HEK293 (cell line): ENCODE results near the gene IPO13.

Experiments
- CTCF ChIA-PET: fragments of 350-600 bp; formaldehyde crosslinking; extraction: SDS; loops from one replicate; lab custom pipeline; 2021; ENCODE audit warnings: antibody characterized with exemption; lab: Yijun Ruan, JAX
- POLR2A ChIA-PET: fragments of 300-600 bp; formaldehyde crosslinking; extraction: SDS; loops from one replicate; lab custom pipeline; 2020; ENCODE audit warnings: antibody characterized with exemption, inconsistent platforms; lab: Yijun Ruan, JAX
- H3K27ac ChIP-seq: fragments of 200-500 bp; sonication (Bioruptor generic); 2 replicates; pipeline ENCODE4 v1.5.1; 2014; ENCODE audit warnings: low read depth, low read length, control low read depth, inconsistent platforms; ENCODE audit errors: extremely low read depth
- H3K36me3 ChIP-seq, 2 experiments: fragments of 200-500 bp in 1 of 2; sonication (Bioruptor generic) in 1 of 2; 1 replicate in 1 of 2; 2 replicates in 1 of 2; pipeline ENCODE4 v1.5.1; 2014 to 2017; ENCODE audit warnings: inconsistent platforms in 2 of 2, low read length in 2 of 2; ENCODE audit not compliant: control insufficient read depth in 2 of 2, insufficient read depth in 1 of 2
- H3K4me1 ChIP-seq: fragments of 200-500 bp; sonication (Bioruptor generic); 2 replicates; pipeline ENCODE4 v1.5.1; 2014; ENCODE audit warnings: mild to moderate bottlenecking, low read length, inconsistent platforms; ENCODE audit not compliant: control insufficient read depth, insufficient read depth
- H3K4me3 ChIP-seq: 2 replicates; pipeline ENCODE4 v1.5.1; 2011; ENCODE audit warnings: low read depth, mild to moderate bottlenecking, control low read depth, low read length, moderate library complexity
- H3K9me3 ChIP-seq: fragments of 200-500 bp; sonication (Bioruptor generic); 2 replicates; pipeline ENCODE4 v1.5.1; 2014; ENCODE audit warnings: low read depth, low read length, inconsistent platforms; ENCODE audit not compliant: control insufficient read depth, insufficient read depth
- ATF2 ChIP-seq: fragments of 450-650 bp; formaldehyde crosslinking; IDR thresholded peaks from 2 replicates; pipeline ENCODE4 v1.5.1; 2016; ENCODE audit warnings: missing biosample characterization, missing genetic modification characterization, low read depth
- HOXA7 ChIP-seq: sonication (generic); formaldehyde crosslinking; IDR thresholded peaks from 2 replicates; pipeline ENCODE4 v1.8.1; 2022; ENCODE audit warnings: missing genetic modification reagents, borderline replicate concordance
- HOXD13 ChIP-seq: sonication (generic); formaldehyde crosslinking; IDR thresholded peaks from 2 replicates; pipeline ENCODE4 v1.8.0; 2022; ENCODE audit warnings: missing genetic modification reagents, borderline replicate concordance
- KLF17 ChIP-seq: fragments of 450-650 bp; formaldehyde crosslinking; IDR thresholded peaks from 2 replicates; pipeline ENCODE4 v1.5.1; 2016; ENCODE audit warnings: missing biosample characterization, missing genetic modification characterization
- OSR2 ChIP-seq: fragments of 450-650 bp; formaldehyde crosslinking; IDR thresholded peaks from 2 replicates; pipeline ENCODE4 v1.5.1; 2016; ENCODE audit warnings: missing biosample characterization, missing genetic modification characterization
- WT1 ChIP-seq: fragments of 450-650 bp; formaldehyde crosslinking; IDR thresholded peaks from 2 replicates; pipeline ENCODE4 v1.5.1; 2016; ENCODE audit warnings: missing biosample characterization, missing genetic modification characterization
- ZBTB11 ChIP-seq: fragments of 450-650 bp; formaldehyde crosslinking; conservative IDR thresholded peaks from 2 replicates; pipeline ENCODE4 v1.5.1; 2016; ENCODE audit warnings: low read depth, missing biosample characterization, missing genetic modification characterization
- ZBTB48 ChIP-seq: fragments of 450-650 bp; formaldehyde crosslinking; IDR thresholded peaks from 2 replicates; pipeline ENCODE4 v1.5.1; 2016; ENCODE audit warnings: missing biosample characterization, missing genetic modification characterization
- ZBTB49 ChIP-seq: fragments of 450-650 bp; formaldehyde crosslinking; IDR thresholded peaks from 2 replicates; pipeline ENCODE4 v1.5.1; 2016; ENCODE audit warnings: missing biosample characterization, missing genetic modification characterization, low read depth
- ZEB2 ChIP-seq: fragments of 450-650 bp; formaldehyde crosslinking; IDR thresholded peaks from 2 replicates; pipeline ENCODE4 v1.5.1; 2016; ENCODE audit warnings: missing biosample characterization, missing genetic modification characterization
- ZNF10 ChIP-seq: fragments of 450-650 bp; formaldehyde crosslinking; IDR thresholded peaks from 2 replicates; pipeline ENCODE4 v1.5.1; 2017; ENCODE audit warnings: missing biosample characterization, missing genetic modification characterization
- ZNF202 ChIP-seq: fragments of 450-650 bp; formaldehyde crosslinking; IDR thresholded peaks from 2 replicates; pipeline ENCODE4 v1.5.1; 2016; ENCODE audit warnings: missing biosample characterization, missing genetic modification characterization, borderline replicate concordance
- ZNF274 ChIP-seq, 2 experiments: fragments of 200-500 bp in 1 of 2; fragments of 450-650 bp in 1 of 2; sonication (Bioruptor generic) in 1 of 2; formaldehyde crosslinking in 1 of 2; IDR thresholded peaks; 2 replicates each; pipeline versions ENCODE4 v1.5.1 to v1.6.1; 2014 to 2016; ENCODE audit warnings: borderline replicate concordance in 1 of 2, inconsistent platforms in 1 of 2, low read length in 1 of 2, missing biosample characterization in 1 of 2, missing genetic modification characterization in 1 of 2
- ZNF280C ChIP-seq: fragments of 450-650 bp; formaldehyde crosslinking; IDR thresholded peaks from 2 replicates; pipeline ENCODE4 v1.5.1; 2016; ENCODE audit warnings: missing biosample characterization, missing genetic modification characterization
- ZNF350 ChIP-seq: fragments of 450-650 bp; formaldehyde crosslinking; IDR thresholded peaks from 2 replicates; pipeline ENCODE4 v1.5.0; 2017; ENCODE audit warnings: missing biosample characterization, mild to moderate bottlenecking, missing genetic modification characterization
- ZNF501 ChIP-seq: fragments of 450-650 bp; formaldehyde crosslinking; IDR thresholded peaks from 2 replicates; pipeline ENCODE4 v1.5.1; 2016; ENCODE audit warnings: missing biosample characterization, missing genetic modification characterization
- ZNF549 ChIP-seq: fragments of 450-650 bp; IDR thresholded peaks from 2 replicates; pipeline ENCODE4 v1.5.1; 2018; ENCODE audit warnings: missing biosample characterization, missing genetic modification characterization, mild to moderate bottlenecking, inconsistent platforms, moderate library complexity
- ZNF580 ChIP-seq: fragments of 450-650 bp; formaldehyde crosslinking; IDR thresholded peaks from 2 replicates; pipeline ENCODE4 v1.5.1; 2016; ENCODE audit warnings: missing biosample characterization, missing genetic modification characterization
- ZNF585B ChIP-seq: fragments of 450-650 bp; formaldehyde crosslinking; IDR thresholded peaks from 2 replicates; pipeline ENCODE4 v1.5.1; 2016; ENCODE audit warnings: missing biosample characterization, missing genetic modification characterization
- ZNF658 ChIP-seq: fragments of 450-650 bp; formaldehyde crosslinking; IDR thresholded peaks from 2 replicates; pipeline ENCODE4; 2016; ENCODE audit warnings: missing biosample characterization, missing genetic modification characterization
- ZSCAN18 ChIP-seq: fragments of 450-650 bp; formaldehyde crosslinking; IDR thresholded peaks from 2 replicates; pipeline ENCODE4 v1.5.1; 2016; ENCODE audit warnings: missing biosample characterization, missing genetic modification characterization
- ZSCAN23 ChIP-seq: fragments of 450-650 bp; formaldehyde crosslinking; IDR thresholded peaks from 2 replicates; pipeline ENCODE4 v1.5.1; 2016; ENCODE audit warnings: missing biosample characterization, missing genetic modification characterization
- ZXDB ChIP-seq: fragments of 450-650 bp; formaldehyde crosslinking; IDR thresholded peaks from 2 replicates; pipeline ENCODE4 v1.5.1; 2016; ENCODE audit warnings: missing biosample characterization, missing genetic modification characterization

The IPO13 gene

GRCh38 chr1:43946236-43947060 is at the start of gene IPO13:
Gene IPO13, plus strand, starts transcription at chr1:43946950. Its CDS starts 651 bp downstream, at chr1:43947601.
- CTCF ChIA-PET, result interaction anchor here (0.6 to 6.4 kb wide), 12 partner anchors 13 to 513 kb away, joined by 3 to 79 read pairs (median 4); partner anchors contain the start of gene ARTN
- H3K9me3 ChIP-seq, result no peaks in the 10 kb centered on the region
- POLR2A ChIA-PET, result interaction anchor here (0.7 to 2.7 kb wide), 14 partner anchors 10 to 588 kb away, joined by 3 to 15 read pairs (median 4); partner anchors contain the start of genes ARTN, ATP6V0B, CDC20 and DPH2
- H3K4me3 ChIP-seq, result peak within 1 kb of the TSS; percentile 85
- H3K36me3 ChIP-seq, result peaks cover 0 to 33% of the 10 kb centered on the region in 2 experiments; a peak in 1 of 3 replicates
- peak within 1 kb of the TSS; percentile 89 for H3K27ac ChIP-seq
- H3K4me1 ChIP-seq, result 0 out of 2 replicates have a peak, but pooled peaks cover 4% of the 10 kb centered on the region
- TF ChIP-seq ZNF350 (tag by site-specific recombination), result no peak
- no peak; the same call in 1 of the 2 replicates for TF ChIP-seq ZNF10 (tag by site-specific recombination)
- TF ChIP-seq ZNF501 (tag by site-specific recombination), result peak; percentile 95
- no peak for TF ChIP-seq ZNF274 (IDR thresholded peaks at IDR 0.05; ENCODE audit: low read length)
- TF ChIP-seq ZNF274 (tag by site-specific recombination; IDR thresholded peaks at IDR 0.05; ENCODE audit: borderline replicate concordance), result no peak
- 0 out of 2 replicates have a peak, but pooled peaks have one; percentile 16 for TF ChIP-seq ZSCAN23 (tag by site-specific recombination)
- TF ChIP-seq ATF2 (tag by site-specific recombination), result no peak
- TF ChIP-seq ZSCAN18, result peak; percentile 79
- TF ChIP-seq OSR2 (tag by site-specific recombination), result 0 out of 2 replicates have a peak, but pooled peaks have one; percentile 9
- peak; percentile 89 for TF ChIP-seq ZEB2
- TF ChIP-seq HOXD13 (CRISPR knock-in tag), result no peak
- no peak for TF ChIP-seq ZNF658 (tag by site-specific recombination)
- TF ChIP-seq ZNF580 (tag by site-specific recombination), result peak; percentile 91
- TF ChIP-seq KLF17 (tag by site-specific recombination), result peak; percentile 94
- peak; percentile 62 for TF ChIP-seq ZBTB48 (tag by site-specific recombination)
- no peak for TF ChIP-seq ZNF202 (tag by site-specific recombination)
- peak; percentile 94 for TF ChIP-seq ZXDB (tag by site-specific recombination)
- TF ChIP-seq ZNF280C (tag by site-specific recombination), result no peak
- TF ChIP-seq ZNF549, result no peak
- no peak for TF ChIP-seq ZNF585B (tag by site-specific recombination)
- TF ChIP-seq HOXA7 (CRISPR knock-in tag), result no peak
- no peak for TF ChIP-seq WT1 (tag by site-specific recombination)
- peak; percentile 80 for TF ChIP-seq ZBTB11 (tag by site-specific recombination)
- TF ChIP-seq ZBTB49 (tag by site-specific recombination), result no peak
